ENCODE measurements around the gene MAN2B2.

The MAN2B2 gene

DNA sequence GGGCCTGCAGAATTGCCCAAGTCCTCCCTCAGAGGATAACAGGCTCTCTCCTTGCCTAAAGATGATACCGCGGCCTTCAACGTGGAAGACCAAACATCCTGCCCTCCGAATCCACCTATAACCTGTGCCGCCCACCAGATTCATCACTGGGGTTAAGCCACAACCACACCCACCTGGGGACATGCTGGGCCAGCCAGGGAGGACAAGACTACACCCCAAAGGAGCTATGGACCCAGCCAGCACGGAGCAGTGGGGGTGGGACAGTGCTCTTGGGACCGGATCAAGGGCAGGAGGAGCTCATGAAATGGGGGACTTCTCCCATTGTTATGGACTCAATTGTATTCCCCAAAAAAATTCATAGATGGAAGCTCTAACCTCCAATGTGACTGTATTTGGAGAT is 6.8 kb upstream of the MAN2B2 start:
- DNase-seq, result no peak

DNA sequence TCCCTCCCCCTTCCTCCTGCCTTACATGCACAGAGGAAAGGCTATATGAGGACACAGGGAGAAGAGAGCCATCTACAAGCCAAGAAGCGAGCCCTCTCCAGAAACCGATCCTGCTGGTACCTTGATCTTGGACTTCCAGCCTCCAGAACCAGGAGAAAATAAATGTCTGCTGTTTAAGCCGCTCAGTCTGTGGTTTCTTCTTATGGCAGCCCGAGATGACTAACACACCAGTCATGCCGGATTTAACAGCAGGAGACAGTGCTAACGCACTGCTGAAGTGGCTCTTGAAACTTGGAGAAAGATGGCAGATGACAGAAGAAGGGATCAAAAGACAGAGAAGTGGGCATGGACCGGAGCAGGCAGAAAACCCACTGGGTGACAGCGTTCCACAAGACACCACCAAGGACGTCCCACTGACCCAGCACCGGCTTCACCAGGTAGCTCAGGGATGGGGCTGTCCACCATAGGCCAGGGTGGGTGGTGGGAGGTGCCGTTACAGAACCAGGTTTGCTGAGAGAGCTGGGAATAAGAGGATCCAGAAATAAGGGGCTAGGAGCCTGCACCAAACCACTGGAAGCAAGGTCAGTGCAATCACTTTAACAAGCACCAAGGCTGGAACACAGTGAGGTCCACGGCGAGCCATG is 6.2 kb upstream of the MAN2B2 start:
- no peak for DNase-seq

DNA sequence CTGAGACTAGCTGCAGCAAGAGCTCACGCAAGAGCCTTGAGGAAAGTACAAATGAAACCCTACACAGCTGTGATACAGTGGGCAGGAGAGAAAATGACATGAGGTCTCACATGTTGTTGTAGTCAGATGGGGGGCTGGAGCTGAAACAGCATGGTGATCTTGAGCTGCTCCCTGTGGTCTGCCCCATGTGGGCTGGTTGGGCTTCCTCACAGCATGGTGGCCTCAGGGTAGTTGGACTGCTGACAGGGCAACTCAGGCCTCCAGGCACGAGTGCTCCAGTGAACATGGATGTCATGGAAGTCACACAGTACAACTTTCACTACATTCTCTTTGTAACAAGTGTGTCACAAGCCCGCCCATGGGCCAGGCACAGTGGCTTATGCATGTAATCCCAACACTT is 3.4 kb upstream of the MAN2B2 start:
- DNase-seq, result no peak

DNA sequence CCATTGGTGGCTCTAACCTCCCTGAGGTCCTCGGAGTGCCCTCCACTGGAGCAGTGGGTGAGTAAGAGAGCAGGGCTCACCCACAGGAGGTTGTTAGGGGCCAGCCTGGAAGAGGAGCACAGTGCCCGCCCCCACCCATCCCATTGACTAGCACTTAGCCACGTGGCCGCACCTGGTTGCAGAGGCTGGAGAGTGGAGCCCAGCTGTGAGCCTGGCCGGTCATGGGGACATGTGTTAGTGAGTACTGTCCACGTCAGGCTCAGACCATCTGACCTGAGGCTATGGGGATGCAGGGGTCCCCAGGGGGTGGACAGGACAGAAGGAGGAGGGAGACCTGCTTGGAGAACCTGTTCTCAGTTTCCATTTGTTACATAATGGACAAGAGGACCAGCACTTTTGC is 1.4 kb upstream of the MAN2B2 start:
- no peak for DNase-seq

DNA sequence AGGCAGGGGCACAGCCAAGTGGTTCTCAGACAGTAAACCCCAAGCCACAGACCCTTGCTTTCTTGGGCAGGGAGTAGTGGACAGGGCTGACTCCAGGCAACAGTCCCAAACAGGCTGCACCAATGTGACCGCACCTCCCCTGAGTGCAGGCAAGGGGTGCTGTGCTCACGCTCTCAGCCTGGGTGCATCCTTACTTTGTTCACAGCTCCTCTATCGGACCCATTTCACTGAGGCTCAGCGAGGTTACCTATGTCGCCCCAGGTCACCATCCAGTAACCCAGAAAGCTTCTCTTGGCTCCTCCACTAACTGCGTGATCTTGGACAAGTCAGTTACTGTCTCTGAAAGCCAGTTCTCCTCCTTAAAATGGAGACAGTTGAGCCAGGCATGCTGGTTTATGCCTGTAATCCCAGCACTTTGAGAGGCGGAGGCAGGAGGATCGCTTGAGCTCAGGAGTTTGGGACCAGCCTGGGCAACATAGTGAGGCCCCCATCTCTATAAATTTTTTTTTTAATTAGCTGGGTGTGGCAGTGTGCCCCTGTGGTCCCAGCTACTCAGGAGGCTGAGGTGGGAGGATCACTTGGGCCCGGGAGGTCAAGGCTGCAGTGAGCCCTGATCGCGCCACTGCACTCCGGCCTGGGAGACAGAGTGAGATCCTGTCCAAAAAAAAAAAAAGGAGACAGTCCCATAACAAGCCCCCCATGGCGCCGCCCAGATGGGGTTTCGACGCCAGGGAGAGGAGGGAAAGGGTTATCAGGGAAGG is 823 bp upstream of the MAN2B2 start:
- no peak for DNase-seq

DNA sequence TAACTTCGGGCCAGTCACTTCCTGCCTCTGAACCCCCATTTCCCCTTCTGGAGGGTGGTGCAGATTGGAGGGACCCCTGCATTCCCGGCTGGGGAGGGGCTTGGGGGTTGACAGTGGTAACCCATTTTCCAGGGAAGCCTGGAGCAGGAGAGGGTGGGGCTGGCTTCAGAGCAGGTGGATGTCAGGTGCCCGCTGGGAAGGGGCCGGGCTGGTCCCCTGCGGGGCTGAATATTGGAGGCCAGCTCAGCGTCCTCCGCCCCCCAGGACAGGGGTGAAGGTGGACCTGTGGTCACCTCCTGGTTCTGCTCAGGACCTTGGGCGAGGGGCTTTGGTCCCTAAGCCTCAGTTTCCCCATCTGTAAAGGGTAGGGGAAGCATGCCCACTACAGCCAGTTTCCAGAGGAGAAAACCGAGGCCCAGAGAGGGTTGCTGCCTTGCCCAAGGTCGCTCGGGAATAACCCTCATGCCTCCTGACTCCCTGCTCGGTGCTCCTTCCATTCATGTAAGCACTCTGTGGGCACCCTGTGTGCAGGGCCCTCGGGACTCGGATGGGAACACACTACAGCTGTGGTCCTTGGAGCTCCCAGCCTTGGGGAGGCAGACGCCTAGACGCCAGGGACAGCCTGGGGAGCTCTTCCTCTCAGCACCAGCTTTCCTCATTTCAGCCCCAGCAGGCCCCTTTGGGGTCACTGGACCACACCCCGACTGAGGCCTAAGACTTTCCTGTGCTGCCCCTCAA is 683 bp downstream of the MAN2B2 start:
- DNase-seq, result no peak

DNA sequence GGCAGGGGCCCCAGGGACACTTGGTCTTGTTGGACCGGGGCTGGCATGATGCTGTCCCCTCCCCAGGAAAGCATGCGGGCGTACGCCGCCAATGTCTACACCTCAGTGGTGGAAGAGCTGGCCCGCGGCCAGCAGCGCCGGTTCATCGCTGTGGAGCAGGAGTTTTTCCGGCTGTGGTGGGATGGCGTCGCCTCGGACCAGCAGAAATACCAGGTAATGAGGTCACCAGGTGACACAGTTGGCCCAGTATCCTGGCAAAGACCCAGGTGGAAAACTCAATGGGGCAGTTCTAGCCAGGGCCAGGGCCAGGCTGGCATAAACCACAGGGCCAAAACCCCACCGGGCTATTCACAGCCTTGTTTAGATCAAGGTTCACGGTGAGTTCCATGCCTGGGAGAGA is 1.5 kb downstream of the MAN2B2 start:
- DNase-seq, result no peak

DNA sequence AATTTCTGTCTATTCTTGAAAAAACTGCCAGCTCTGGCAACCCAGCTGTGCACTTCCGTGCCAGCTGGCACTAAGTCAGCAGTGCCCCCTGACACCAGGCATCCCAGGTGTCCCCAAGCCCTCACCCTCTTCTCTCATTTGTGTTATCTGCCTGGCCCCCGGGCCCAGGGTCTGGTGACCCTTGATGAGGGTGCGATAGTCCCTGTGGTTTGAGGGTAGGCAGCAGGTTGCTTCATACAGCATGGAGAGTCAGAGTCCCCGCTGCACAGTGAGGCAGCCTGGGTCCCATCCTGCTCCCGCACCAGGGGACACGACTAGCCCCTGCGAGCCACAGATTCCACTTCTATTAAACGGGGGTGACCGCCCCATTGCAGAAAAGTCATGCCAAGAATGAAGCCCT is 1.9 kb downstream of the MAN2B2 start:
- no peak for DNase-seq

DNA sequence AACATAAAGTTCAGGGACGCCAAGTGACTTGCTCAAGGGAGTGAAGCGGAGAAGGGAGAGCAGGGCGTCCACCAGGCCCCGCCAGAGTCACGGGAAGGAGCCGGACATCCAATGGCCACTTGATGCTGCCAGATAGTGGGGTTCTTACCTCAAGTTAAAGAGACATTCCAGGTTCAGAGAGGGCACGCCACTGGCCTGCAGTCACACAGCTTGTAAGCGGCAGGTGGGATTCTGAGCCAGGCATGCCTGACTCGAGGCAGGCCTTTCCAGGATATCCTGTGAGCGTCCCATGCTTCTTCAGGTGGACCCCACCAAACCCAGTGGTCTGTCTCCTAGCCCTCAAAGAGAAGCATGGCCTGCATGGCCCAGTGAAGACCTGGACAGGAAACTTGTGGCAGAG is 2.4 kb downstream of the MAN2B2 start:
- DNase-seq, result no peak

DNA sequence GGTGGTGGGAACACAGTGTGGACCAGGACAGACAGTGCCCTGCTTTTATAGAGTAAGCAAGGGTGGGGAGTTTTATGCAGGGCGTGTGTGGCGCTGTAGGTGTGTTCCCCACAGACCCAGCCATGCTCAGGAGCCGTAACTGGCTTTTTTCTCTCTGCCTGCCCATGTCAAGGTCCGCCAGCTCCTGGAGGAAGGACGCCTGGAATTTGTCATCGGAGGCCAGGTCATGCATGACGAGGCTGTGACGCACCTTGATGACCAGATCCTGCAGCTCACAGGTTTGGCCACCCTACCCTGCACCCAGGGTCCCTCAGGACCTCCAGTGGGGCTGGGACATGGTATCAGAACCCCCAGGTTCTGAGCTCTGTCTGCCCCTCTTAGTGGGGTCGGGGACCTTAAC is 3.2 kb downstream of the MAN2B2 start:
- no peak for DNase-seq

DNA sequence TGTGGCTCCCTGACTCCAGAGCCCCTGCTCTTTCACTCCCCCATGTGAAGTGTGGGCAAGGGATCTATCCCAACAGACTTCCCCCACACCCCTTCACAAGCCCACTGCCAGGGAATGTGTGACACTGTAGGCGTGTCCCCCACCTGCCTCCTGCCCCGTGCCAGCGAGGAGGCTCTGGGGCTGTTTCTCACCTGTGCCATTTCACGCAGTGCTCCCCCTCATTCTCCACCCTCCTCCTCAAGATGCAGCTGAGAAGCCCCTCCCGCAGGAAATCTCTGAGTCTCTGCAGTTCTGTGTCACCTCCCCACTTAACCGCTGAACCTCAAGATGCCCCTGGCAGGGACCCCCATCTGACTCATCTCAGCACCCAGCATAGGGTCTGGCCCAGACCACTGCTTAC is 5.4 kb downstream of the MAN2B2 start:
- no peak for DNase-seq

DNA sequence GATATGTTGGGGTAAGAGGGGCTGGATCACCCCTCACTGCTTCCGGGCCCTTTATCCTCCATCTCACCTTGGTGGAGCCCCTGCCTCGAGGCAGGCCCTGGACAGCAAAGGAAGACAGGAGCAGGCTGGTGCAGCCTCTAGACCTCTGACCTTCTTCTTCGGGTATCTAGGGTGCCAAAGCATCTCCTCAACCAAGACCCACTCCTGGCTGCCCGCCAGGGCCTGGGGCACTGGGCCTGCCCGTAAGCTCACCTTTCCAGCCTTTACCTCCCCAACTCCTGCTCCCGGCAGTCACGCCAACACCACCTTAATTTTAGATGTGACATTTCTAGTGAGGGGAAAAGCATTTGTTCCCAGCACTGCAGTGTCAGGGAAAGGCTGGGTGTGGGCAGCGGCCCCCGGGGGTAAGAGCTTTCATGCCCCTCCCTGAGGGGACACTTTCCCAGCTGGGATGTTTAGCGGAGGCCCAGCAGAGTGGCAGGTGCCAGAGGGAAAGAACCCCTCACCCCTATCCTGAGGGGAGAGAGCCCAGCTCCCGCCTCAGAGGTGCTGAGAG is 6.7 kb downstream of the MAN2B2 start:
- no peak for DNase-seq

DNA sequence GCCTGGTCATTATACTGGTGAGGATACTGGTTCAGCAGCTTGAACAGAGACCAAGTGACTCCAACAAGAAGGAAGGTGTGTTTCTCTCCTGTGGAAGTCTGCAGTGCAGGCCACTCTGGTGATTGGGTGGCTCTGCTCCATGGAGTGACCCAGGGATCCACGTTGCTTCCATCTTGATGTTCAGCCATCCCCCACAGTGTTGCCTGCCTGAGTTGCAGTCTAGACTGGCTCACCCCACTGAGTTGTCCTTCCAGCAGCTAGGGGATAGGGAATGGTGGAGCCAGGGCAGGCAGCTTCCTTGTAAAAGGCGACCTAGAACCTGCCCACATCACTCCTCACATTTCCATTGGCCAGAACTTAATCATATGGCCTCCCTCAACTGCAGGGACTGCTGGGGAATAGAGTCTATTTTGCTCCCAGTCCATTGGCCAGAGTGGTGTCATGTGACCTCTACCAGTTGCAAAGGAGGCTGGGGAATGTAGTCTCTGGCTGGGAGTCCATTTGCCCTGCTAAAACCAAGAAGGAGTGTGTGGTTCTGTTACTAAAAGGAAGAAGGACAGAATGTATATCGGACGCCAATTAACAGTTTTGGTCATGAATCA is 8.0 kb downstream of the MAN2B2 start:
- DNase-seq, result no peak

DNA sequence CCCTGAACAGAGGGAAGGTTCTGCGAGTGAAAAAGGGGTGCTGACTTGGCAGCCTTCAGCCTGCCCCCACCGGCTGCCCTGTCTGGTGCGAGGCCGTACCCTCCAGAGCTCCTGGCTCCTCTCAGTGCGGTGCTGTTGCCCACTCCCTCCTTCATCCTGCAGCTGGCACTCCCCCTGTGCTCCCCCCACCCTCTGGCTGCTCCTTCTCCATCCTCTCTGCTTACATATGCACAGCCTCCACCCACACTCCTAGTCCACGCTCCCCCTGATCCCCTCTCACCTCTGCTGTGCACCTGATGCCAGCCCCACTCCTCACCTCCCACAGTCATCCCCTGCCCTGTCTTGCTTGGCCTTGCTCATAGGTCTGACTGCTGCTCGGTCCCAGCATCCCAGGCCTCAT is 9.9 kb downstream of the MAN2B2 start:
- DNase-seq, result no peak

DNA sequence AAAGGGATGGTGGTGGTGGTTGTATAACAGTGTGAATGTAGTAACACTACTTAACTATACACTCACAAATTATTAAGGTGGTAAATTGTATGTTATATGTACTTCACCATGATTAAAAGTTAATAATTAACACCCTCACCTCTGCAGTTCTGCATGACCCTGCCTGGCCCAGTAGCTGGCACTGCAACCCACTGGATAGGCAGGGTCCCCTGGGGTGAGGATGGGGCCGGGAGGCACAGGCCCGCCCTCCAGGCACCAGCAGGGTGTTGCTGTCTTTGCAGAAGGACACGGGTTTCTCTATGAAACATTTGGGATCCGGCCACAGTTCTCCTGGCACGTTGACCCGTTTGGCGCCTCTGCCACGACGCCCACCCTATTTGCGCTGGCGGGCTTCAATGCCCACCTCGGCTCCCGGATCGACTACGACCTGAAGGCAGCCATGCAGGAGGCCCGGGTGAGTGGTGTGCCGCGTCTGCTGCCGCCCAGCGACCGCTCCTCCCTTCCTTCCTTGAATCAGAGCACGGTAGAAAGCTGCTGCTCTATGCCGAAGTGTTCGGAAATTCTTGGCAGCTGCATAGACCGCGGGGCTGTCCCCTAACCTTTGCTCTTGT is 11.8 kb downstream of the MAN2B2 start:
- DNase-seq, result no peak

DNA sequence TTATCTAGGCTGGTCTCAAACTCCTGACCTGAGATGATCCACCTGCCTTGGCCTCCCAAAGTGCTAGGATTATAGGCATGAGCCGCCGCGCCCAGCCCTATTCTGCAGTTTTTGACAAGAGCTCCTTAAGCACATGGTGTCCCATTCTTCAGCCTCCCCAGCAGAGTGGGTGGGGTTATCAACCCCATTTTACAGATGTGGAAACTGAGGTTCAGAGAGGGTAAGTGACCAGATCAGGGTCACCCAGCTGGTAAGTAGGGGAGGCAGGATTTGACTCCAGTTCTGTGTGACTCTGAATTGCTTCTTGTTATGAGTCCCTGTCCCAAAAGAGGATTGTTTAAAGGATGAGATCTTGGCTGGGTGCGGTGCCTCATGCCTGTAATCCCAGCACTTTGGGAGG is 14.5 kb downstream of the MAN2B2 start:
- DNase-seq, result no peak

DNA sequence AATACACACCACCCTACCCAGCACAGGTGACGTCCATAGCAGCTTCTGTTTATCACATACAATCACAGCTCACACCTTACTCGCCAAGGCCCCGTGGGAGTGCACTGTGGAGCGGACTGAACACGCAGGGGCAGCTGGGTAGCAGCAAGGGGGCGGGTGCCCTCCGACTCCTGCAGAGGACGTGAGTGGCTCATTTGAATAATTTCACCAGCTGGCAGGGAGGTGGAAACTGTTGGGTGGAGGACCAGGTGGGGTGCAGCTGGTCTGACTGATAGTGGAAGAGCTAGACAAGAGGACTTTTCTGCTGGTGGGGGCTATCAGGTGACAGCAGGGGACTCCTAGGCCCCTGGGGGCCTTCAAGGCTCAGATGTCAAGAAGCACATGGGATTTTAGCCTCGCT is 16.3 kb downstream of the MAN2B2 start:
- DNase-seq, result no peak

DNA sequence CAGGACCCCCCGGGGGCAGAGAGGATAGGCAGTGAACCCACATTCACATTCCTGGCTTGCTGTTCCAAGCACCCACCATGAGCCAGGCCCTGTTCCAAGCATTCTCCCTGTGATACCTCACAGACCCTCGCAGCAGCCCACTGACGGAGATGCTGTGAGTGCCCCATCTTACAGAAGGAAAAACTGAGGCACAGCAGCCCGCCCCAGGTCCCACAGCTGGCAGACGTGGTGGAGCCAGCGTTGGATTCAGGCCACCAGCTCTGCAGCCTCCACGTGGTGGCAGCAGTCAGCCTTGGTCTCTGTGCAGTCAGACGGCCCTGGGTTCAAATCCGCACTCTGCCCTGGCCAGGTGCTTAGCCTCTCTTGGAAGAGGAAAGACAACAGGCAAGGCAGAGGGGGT is 16.8 kb downstream of the MAN2B2 start:
- no peak for DNase-seq

DNA sequence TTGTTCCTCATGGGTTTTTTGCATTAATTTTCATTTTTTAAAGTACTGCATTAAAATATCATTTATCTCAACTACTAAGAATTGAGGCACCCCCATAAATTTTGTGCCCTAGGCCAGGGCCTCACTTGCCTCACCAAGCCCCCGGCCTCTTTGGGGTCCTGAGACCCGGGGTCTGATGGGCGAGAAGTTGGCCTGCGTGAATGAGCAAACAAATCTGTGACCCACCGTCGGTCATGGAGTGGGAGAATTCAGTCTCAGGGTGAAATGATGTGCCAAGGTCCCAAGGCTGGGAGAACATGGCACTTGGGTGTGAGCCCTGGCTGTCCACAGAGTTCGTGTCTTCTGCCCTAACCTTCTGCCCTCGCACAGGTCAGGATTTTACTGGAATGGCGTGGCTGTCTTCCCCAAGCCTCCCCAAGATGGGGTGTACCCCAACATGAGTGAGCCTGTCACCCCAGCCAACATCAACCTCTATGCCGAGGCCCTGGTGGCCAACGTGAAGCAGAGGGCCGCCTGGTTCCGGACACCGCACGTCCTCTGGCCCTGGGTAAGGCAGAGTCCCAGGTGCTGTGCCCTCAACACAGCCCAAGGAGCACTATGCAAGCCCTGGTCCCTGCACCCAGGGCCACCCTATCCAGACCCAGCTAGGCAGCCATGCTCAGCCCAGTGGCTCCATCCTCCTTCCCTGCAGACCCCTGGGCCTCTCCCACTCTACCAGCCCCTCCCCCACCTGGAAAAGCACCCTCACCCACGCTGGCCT is 18.0 kb downstream of the MAN2B2 start:
- DNase-seq, result no peak

DNA sequence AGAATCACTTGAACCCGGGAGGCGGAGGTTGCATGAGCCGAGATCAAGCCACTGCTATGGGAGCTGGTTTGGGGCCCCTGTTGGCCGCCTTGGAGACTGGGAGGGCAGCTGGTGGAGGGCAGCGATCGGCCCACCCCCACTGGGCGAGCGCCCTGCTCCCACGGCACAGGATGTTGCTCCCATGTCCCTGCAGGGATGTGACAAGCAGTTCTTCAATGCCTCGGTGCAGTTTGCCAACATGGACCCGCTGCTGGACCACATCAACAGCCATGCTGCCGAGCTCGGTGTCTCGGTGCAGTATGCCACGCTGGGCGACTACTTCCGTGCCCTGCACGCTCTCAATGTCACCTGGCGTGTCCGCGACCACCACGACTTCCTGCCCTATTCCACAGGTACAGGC is 19.4 kb downstream of the MAN2B2 start:
- DNase-seq, result no peak

DNA sequence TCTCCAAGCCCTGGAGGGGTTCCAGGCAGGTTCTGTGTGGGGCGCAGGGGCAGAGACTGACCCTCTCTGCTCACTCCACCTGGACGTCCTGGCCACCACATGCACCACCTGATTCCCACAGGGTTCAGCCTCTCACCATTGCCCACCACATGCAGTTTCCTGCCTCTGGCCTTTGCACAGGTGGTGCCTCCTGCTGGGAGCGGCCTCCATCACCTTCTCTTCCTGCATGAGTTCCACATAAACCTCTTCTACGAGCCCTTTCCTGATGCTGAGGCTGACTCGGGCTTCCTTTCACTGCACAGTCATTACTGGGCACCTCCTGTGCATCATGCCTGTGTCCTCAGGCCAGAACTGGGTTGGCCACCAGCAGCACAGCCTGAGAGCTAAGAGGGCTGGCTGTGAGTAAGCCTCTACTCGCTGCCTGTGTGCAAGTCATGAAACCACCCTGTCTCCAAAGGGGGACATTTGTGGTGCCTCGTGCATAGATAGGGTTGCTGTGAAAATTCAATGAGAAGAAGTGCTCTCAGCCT is 19.9 kb downstream of the MAN2B2 start:
- no peak for DNase-seq
